ENCODE measurements around the gene SLC35E1. TPM values are rescaled to one million over a fixed set of nuclear protein-coding genes. Genes with fewer than 3 reads are reported as not detected.

Gene SLC35E1
- total RNA-seq, 1 experiment from 2014 or later: 52.6 TPM

- no peak overlapping the region for H3K9ac ChIP-seq (ENCODE audit: low read length)
- peaks cover 100% of the 10 kb centered on the region for H3K79me2 ChIP-seq (ENCODE audit: low read length)
- ATAC-seq (no peak), DNase-seq (no peak)
- intact Hi-C loops (cut with micrococcal nuclease): no loop called here
- H3K9me2 ChIP-seq (replicated peaks; ENCODE audit: low read length): no peaks in the 10 kb centered on the region
- peaks cover 99% of the 10 kb centered on the region for H4K20me1 ChIP-seq (ENCODE audit: low read length)
- H3K4me1 ChIP-seq (ENCODE audit: insufficient read depth, low read length): peaks cover 2% of the 10 kb centered on the region; the same call in 1 of the 2 replicates
- no peak overlapping the region for H3K4me2 ChIP-seq (ENCODE audit: low read length)
- H3F3A ChIP-seq (ENCODE audit: low read length, unreplicated experiment): no peaks in the 10 kb centered on the region
- no peak overlapping the region for H3K27ac ChIP-seq (ENCODE audit: low read length)
- H2AFZ ChIP-seq (ENCODE audit: low read length): no peak overlapping the region
- ChIA-PET POLR2A (ENCODE audit: unreplicated experiment) (no interaction called here), CTCF (no interaction called here)
- H3K36me3 ChIP-seq (ENCODE audit: low read depth, low read length): peaks cover 12% of the 10 kb centered on the region
- H3K9me3 ChIP-seq (ENCODE audit: low read length): no peaks in the 10 kb centered on the region
- TF ChIP-seq, protein P1, sequence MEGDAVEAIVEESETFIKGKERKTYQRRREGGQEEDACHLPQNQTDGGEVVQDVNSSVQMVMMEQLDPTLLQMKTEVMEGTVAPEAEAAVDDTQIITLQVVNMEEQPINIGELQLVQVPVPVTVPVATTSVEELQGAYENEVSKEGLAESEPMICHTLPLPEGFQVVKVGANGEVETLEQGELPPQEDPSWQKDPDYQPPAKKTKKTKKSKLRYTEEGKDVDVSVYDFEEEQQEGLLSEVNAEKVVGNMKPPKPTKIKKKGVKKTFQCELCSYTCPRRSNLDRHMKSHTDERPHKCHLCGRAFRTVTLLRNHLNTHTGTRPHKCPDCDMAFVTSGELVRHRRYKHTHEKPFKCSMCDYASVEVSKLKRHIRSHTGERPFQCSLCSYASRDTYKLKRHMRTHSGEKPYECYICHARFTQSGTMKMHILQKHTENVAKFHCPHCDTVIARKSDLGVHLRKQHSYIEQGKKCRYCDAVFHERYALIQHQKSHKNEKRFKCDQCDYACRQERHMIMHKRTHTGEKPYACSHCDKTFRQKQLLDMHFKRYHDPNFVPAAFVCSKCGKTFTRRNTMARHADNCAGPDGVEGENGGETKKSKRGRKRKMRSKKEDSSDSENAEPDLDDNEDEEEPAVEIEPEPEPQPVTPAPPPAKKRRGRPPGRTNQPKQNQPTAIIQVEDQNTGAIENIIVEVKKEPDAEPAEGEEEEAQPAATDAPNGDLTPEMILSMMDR (conservative IDR thresholded peaks at IDR 0.05; ENCODE audit: low read depth, low read length): no peak
- TF ChIP-seq EZH2 (IDR thresholded peaks at IDR 0.05; ENCODE audit: low read length, unreplicated experiment) (no peak), EZH2phosphoT487 (IDR thresholded peaks at IDR 0.05; ENCODE audit: borderline replicate concordance, low read length) (no peak)
- no peaks in the 10 kb centered on the region for H3K27me3 ChIP-seq (ENCODE audit: low read length)
- BruUV-seq (replicated peaks): no TSS peak
- H3K4me3 ChIP-seq (ENCODE audit: low read length): no peak overlapping the region
Observed at GRCh38 chr19:16620018-16620417, 47.8 kb upstream of the SLC35E1 start.

DNA sequence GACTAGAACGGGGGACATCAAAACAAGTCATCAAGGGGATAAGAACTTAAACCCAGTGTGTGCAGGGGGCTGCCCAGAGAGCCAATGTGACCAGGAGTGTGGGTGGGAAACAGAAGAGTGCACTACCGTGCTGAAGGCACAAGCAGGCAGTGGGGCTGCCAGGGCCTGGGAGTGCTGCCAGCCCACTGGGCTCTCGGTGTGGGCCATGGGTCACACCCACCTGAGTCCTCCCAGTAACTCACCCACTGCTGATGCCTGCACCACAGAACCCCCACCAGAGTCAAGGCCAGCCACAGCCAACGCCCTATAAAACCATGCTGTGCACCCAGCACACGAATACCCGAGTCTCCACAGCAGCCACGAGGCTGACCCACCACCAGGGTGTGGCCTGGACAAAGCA is 47.2 kb upstream of the SLC35E1 start:
- DNase-seq (no peak), ATAC-seq (no peak)
- no peaks in the 10 kb centered on the region for H3F3A ChIP-seq (ENCODE audit: low read length, unreplicated experiment)
- no peak overlapping the region for H3K4me3 ChIP-seq (ENCODE audit: low read length)
- no TSS peak for BruUV-seq (replicated peaks)
- no peaks in the 10 kb centered on the region for H3K27me3 ChIP-seq (ENCODE audit: low read length)
- peaks cover 6% of the 10 kb centered on the region; the same call in 1 of the 2 replicates for H3K36me3 ChIP-seq (ENCODE audit: low read depth, low read length)
- H2AFZ ChIP-seq (ENCODE audit: low read length): no peak overlapping the region
- H3K79me2 ChIP-seq (ENCODE audit: low read length): peaks cover 100% of the 10 kb centered on the region
- peaks cover 6% of the 10 kb centered on the region; the same call in 1 of the 2 replicates for H3K4me1 ChIP-seq (ENCODE audit: insufficient read depth, low read length)
- H3K9ac ChIP-seq (ENCODE audit: low read length): no peak overlapping the region
- H3K9me2 ChIP-seq (replicated peaks; ENCODE audit: low read length): no peaks in the 10 kb centered on the region
- no peaks in the 10 kb centered on the region for H3K9me3 ChIP-seq (ENCODE audit: low read length)
- ChIA-PET CTCF (no interaction called here), POLR2A (ENCODE audit: unreplicated experiment) (interaction anchor here (0.9 kb wide), 1 partner anchor 163 kb away, joined by 3 read pairs; no protein-coding TSS in a partner anchor)
- intact Hi-C loops (cut with micrococcal nuclease): no loop called here
- H4K20me1 ChIP-seq (ENCODE audit: low read length): peaks cover 99% of the 10 kb centered on the region
- TF ChIP-seq EZH2 (IDR thresholded peaks at IDR 0.05; ENCODE audit: low read length, unreplicated experiment) (no peak), EZH2phosphoT487 (IDR thresholded peaks at IDR 0.05; ENCODE audit: borderline replicate concordance, low read length) (no peak)
- TF ChIP-seq, protein P1 (conservative IDR thresholded peaks at IDR 0.05; ENCODE audit: low read depth, low read length): no peak
- H3K4me2 ChIP-seq (ENCODE audit: low read length): no peak overlapping the region
- H3K27ac ChIP-seq (ENCODE audit: low read length): no peak overlapping the region

DNA sequence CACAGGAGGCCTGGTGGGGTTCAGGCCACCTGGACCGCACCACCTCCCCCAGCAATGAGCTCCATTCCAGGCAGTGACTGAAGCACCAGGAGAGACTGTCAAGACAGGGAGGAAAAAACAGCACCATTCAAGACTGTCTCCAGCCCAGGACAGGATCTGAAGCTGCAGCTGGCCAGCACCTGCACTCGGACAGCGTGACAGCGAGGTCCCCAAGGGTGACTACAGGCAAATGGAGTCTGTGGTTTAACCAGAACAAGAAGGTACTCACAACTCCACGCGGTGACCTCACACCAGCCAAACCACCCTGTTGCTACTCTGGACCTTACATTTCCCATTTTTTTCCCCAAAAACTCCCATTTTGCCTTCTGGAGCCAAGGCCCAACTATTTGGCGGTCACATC is 46.0 kb upstream of the SLC35E1 start:
- CTCF ChIA-PET: no interaction called here
- POLR2A ChIA-PET (ENCODE audit: unreplicated experiment): no interaction called here
- no peak overlapping the region for H3K4me2 ChIP-seq (ENCODE audit: low read length)
- H4K20me1 ChIP-seq (ENCODE audit: low read length): peaks cover 97% of the 10 kb centered on the region
- H3K36me3 ChIP-seq (ENCODE audit: low read depth, low read length): no peaks in the 10 kb centered on the region; the same call in 1 of the 2 replicates
- ATAC-seq: no peak
- H3K4me1 ChIP-seq (ENCODE audit: insufficient read depth, low read length): peaks cover 6% of the 10 kb centered on the region; the same call in 1 of the 2 replicates
- H3K4me3 ChIP-seq (ENCODE audit: low read length): no peak overlapping the region
- no peaks in the 10 kb centered on the region for H3K9me3 ChIP-seq (ENCODE audit: low read length)
- no peaks in the 10 kb centered on the region for H3K9me2 ChIP-seq (replicated peaks; ENCODE audit: low read length)
- no peak for DNase-seq
- no peaks in the 10 kb centered on the region for H3F3A ChIP-seq (ENCODE audit: low read length, unreplicated experiment)
- no TSS peak for BruUV-seq (replicated peaks)
- intact Hi-C loops (cut with micrococcal nuclease): no loop called here
- H3K79me2 ChIP-seq (ENCODE audit: low read length): peaks cover 100% of the 10 kb centered on the region
- H3K9ac ChIP-seq (ENCODE audit: low read length): no peak overlapping the region
- no peak overlapping the region for H2AFZ ChIP-seq (ENCODE audit: low read length)
- TF ChIP-seq EZH2phosphoT487 (IDR thresholded peaks at IDR 0.05; ENCODE audit: borderline replicate concordance, low read length) (no peak), EZH2 (IDR thresholded peaks at IDR 0.05; ENCODE audit: low read length, unreplicated experiment) (no peak)
- TF ChIP-seq, protein P1 (conservative IDR thresholded peaks at IDR 0.05; ENCODE audit: low read depth, low read length): no peak
- no peak overlapping the region for H3K27ac ChIP-seq (ENCODE audit: low read length)
- no peaks in the 10 kb centered on the region for H3K27me3 ChIP-seq (ENCODE audit: low read length)

All from PC-3 (cell line).